ENCODE data around the gene KRT27. TPM values are rescaled to one million over a fixed set of nuclear protein-coding genes. Genes with fewer than 3 reads are reported as not detected.

Gene KRT27
- total and polyA plus RNA-seq, 9 of the 15 experiments (the other 6 are each of a cell fraction or from before 2014, with no cell fraction given) = 0.10 TPM; not detected in 8

- TF ChIP-seq POLR2B (IDR thresholded peaks at IDR 0.05; ENCODE audit: low read depth, partially characterized antibody) (no peak), CHAMP1 (IDR thresholded peaks at IDR 0.05) (peak; percentile 66; the same call in 1 of the 2 replicates), CBX5 (IDR thresholded peaks at IDR 0.05; ENCODE audit: borderline replicate concordance, low read depth) (no peak), ZNF324 (CRISPR knock-in tag; IDR thresholded peaks at IDR 0.05) (no peak), CBX3 (IDR thresholded peaks at IDR 0.05; ENCODE audit: borderline replicate concordance in 1 of 2, low read length in 2 of 2) (peak in 1 of 2 experiments; percentile 15; a peak in 1 of 3 replicates), SMAD1 (IDR thresholded peaks at IDR 0.05; ENCODE audit: low read depth, low read length, partially characterized antibody) (no peak), TGIF2 (CRISPR knock-in tag; IDR thresholded peaks at IDR 0.05) (no peak), BCOR (IDR thresholded peaks at IDR 0.05) (peak; percentile 92), MBD1 (CRISPR knock-in tag; IDR thresholded peaks at IDR 0.05) (no peak), ZNF398 (CRISPR knock-in tag; IDR thresholded peaks at IDR 0.05) (no peak), GATAD2A (IDR thresholded peaks at IDR 0.05) (no peak), ZNF124 (CRISPR knock-in tag; IDR thresholded peaks at IDR 0.05) (no peak), ZZZ3 (IDR thresholded peaks at IDR 0.05) (no peak), SNAPC5 (CRISPR knock-in tag; IDR thresholded peaks at IDR 0.05) (no peak), ZBTB26 (CRISPR knock-in tag; IDR thresholded peaks at IDR 0.05) (no peak), CEBPB (tag; IDR thresholded peaks at IDR 0.05) (peak; percentile 28; the same call in 1 of the 2 replicates), ZNF146 (CRISPR knock-in tag; IDR thresholded peaks at IDR 0.05; ENCODE audit: unreplicated experiment) (peak; percentile 100), DIDO1 (tag; IDR thresholded peaks at IDR 0.05; ENCODE audit: low read depth) (no peak), ZNF277 (CRISPR knock-in tag; IDR thresholded peaks at IDR 0.05; ENCODE audit: borderline replicate concordance) (no peak), RAD21 (CRISPR knock-in tag; conservative IDR thresholded peaks at IDR 0.05 in 1 of 2, IDR thresholded peaks at IDR 0.05 in 1 of 2) (no peak)
Measured at GRCh38 chr17:40830085-40830776, 47.9 kb upstream of the KRT27 start (continued).

All from K562 (cell line).